T-helper 2 cell treated with Interferon-gamma antibody and Interleukin-4, amounts not matched to agents 100 ng/mL and 5 ng/mL, for 36 hours (primary cell): ENCODE measurements around the gene DDIT3. TPM values are rescaled to one million over a fixed set of nuclear protein-coding genes. Genes with fewer than 3 reads are reported as not detected.
"Not testable (repeated sequence)": the region's sequence is repeated elsewhere in the genome, so short reads cannot be mapped to it uniquely, and the experiment has no call there.

Source experiments
- intact Hi-C: fragments of 100-400 bp; cut with micrococcal nuclease; formaldehyde crosslinking; loops from one replicate; pipeline ENCODE4 v1.15.1; 2023
- total RNA-seq: library from RNA; stranded (reverse); gene quantifications from 2 replicates; pipeline ENCODE4 v1.2.3, GENCODE V29; 2022

The DDIT3 gene
- total RNA-seq, 1 donor from 2014 or later = 10.7 TPM

DNA sequence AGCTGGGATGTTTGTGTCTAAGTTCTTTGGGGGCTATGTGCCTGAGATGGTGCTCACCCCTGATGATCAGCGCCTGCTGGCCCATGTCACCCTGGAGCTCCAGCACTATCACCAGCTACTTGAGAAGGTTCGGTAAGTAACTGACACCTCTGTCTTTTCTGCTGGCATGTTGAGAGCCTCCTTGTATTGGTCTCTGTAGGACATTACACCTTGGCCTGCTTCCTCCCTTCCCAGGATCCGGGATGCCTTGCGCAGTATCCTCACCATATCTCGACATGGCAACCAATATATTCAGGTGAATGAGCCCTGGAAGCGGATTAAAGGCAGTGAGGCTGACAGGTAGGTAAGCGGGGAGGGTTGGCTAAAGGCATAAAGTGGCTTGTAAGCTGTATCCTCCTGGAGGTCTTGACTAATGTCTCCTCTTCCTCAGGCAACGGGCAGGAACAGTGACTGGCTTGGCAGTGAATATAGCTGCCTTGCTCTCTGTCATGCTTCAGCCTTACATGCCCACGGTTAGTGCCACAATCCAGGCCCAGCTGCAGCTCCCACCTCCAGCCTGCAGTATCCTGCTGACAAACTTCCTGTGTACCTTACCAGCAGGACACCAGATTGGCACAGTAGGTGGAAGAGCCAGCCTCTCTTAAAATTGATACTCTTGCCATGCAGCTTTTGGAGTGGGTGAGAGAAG, 5.5 kb downstream of the DDIT3 start:
- intact Hi-C loops = no loop called here

DNA sequence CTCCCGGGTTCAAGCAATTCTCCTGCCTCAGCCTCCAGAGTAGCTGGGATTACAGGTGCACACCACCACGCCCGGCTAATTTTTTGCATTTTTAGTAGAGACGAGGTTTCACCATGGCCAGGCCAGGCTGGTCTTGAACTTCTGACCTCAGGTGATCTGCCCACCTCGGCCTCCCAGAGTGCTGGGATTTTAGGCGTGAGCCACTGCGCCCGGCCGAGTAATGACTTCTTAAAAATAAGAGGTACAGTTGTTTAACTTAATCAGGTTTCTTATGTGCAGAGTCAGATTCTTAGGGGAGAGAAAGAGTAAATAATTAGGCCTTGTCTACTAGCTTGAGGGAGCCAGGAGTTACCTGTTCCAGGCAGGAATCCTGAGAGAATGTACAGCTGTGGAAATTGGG, 6.1 kb downstream of the DDIT3 start:
- intact Hi-C loops = not testable (repeated sequence)

DNA sequence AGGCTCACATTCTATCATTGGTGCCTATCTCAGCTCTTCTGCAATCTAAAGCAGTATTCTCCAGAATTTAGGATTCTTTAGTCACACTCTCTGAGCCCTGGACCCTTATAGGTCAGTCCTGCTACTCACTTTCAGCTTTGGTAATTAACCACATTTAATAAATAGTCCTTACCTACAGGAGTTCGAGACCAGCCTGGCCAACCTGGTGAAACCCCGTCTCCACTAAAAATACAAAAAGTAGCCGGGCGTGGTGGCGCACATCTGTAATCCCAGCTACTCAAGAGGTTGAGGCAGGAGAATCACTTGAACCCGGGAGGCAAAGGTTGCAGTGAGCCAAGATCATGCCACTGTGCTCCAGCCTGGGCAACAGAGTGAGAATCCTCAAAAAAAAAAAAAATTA, 6.6 kb downstream of the DDIT3 start:
- intact Hi-C loops = not testable (repeated sequence)

DNA sequence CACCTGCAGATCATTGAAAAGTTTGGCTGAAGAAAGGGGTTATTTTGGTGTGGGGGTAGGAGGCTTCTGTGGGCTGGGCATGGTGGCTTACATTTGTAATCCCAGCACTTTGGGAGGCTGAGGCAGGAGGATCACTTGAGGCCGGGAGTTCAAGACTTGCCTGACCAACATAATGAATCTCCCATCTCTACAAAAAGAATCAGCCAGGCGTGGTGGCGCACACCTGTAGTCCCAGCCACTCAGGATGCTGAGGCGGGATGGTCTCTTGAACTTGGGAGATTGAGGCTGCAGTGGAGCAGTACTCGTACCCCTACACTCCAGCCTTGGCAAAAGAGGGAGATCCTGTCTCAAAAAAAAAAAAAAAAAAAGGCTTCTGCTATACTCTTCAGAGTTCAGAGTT, 7.0 kb downstream of the DDIT3 start:
- intact Hi-C loops = no loop called here

DNA sequence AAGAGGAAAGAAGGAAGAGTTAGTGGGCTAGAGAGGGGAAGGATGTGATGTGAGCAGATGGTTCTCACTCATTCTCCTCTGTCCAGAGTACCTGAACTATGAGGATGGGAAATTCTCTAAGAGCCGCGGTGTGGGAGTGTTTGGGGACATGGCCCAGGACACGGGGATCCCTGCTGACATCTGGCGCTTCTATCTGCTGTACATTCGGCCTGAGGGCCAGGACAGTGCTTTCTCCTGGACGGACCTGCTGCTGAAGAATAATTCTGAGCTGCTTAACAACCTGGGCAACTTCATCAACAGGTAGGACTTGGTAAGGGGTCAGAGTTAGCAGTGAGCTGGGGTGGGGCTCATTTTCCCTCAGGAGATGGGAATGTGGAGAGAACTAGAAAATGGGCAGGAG, 7.6 kb downstream of the DDIT3 start:
- intact Hi-C loops = no loop called here

DNA sequence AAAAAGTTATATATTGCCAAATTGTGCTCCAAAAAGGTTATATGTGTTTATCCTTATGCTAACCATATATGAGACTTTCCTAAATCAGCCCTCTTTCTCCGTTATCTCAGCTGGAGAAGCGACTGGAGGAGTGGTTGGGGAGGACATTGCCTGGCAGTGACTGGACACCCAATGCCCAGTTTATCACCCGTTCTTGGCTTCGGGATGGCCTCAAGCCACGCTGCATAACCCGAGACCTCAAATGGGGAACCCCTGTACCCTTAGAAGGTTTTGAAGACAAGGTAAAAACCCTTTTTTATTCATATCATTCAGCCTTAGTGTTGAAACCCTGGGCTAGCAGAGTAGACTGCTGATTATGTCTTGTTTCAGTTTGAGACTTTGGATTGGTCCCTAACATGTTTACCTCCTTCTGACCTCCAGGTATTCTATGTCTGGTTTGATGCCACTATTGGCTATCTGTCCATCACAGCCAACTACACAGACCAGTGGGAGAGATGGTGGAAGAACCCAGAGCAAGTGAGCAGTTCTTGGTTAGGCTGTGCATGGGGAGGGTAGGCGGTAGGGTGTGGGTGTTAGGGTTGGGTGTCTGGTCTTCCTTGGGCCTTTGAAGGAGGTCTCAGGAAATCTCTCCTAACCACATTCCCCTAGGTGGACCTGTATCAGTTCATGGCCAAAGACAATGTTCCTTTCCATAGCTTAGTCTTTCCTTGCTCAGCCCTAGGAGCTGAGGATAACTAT, 8.6 kb downstream of the DDIT3 start:
- intact Hi-C loops = no loop called here

DNA sequence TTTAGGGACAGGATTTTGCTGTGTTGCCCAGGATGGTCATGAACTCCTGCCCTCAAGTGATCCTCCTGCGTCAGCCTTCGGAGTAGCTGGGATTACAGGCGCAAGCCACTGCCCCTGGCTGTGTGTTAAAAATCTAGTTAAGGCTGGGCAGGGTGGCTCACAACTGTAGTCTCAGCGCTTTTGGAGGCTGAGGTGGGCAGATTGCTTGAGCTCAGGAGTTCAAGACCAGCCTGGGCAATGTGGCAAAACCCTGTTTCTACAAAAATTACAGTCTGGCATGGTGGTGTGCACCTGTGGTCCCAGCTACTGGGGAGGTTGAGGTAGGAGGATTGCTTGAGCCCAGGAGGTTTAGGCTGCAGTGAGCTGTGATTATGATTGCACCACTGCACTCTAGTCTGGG, 9.2 kb downstream of the DDIT3 start:
- intact Hi-C loops = no loop called here

DNA sequence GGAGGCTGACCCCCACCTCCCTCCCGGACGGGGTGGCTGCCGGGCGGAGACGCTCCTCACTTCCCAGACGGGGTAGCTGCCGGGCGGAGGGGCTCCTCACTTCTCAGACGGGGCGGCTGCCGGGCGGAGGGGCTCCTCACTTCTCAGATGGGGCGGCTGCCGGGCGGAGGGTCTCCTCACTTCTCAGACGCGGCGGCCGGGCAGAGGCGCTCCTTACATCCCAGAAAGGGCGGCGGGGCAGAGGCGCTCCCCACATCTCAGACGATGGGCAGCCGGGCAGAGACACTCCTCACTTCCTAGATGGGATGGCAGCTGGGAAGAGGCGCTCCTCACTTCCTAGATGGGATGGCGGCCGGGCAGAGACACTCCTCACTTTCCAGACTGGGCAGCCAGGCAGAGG, 12.5 kb downstream of the DDIT3 start:
- intact Hi-C loops = not testable (repeated sequence)

DNA sequence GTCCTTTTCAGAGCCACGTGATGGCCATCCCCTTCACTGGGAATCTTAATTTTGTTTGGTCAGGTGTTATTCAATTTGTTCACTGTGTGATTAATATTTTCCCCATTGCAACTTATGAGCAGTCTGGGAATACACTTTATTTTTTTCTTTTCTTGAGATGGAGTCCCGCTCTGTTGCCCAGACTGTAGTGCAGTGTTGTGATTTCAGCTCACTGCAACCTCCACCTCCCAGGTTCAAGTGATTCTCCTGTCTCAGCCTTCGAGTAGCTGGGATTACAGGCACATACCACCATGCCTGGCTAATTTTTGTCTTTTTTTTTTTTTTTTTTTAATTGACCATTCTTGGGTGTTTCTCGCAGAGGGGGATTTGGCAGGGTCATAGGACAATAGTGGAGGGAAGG, 13.8 kb downstream of the DDIT3 start:
- intact Hi-C loops = not testable (repeated sequence)

DNA sequence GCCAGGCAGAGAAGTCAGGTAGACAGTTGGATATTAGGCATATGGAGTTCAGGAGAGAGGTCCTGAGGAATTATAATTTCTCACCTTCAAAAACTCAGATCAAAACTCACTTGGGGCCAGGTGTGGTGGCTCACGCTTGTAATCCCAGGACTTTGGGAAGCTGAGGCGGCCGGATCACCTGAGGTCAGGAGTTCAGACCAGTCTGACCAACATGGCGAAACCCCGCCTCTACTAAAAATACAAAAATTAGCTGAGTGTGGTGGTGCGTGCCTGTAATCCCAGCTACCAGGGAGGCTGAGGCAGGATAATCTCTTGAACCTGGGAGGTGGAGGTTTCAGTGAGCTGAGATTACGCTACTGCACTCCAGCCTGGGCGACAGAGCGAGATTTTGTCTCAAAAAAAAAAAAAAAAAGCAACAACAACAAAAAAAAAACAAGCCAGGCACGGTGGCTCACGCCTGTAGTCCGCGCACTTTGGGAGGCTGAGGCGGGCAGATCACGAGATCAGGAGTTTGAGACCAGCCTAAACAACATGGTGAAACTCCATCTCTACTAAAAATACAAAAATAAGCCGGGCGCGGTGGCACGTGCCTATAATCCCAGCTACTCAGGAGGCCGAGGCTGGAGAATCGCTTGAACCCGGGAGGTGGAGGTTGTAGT, 17.9 kb downstream of the DDIT3 start:
- intact Hi-C loops = not testable (repeated sequence)

DNA sequence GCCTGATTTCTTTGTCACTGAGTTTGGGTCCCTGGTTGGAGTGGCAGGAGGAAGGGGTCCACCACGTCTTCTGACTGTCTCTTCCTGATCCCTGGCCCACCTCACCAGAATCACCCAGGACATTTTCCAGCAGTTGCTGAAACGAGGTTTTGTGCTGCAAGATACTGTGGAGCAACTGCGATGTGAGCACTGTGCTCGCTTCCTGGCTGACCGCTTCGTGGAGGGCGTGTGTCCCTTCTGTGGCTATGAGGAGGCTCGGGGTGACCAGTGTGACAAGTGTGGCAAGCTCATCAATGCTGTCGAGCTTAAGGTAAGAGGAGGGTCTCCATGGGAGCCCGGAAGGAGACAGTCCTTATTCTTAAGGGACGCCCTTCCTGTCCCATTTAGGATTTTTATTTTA, 20.1 kb downstream of the DDIT3 start:
- intact Hi-C loops = no loop called here

DNA sequence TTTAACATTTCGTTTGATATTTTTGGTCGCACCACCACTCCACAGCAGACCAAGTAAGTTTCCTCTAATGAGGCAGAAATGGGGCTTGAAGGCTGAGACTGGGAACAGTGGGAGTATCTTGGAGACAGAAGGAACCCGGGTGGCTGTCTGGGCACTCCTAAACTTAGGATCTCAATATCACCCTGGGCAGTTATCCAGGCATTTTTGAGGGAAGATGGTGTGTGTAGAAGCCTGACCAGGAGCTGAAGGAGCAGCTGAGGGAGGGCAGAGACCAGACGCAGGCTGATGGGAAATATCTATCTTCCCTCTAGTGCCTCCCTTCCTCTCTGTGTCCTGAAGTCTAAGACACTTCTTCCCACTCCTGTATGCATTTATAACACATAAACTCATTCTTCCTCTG, 21.7 kb downstream of the DDIT3 start:
- intact Hi-C loops = no loop called here

DNA sequence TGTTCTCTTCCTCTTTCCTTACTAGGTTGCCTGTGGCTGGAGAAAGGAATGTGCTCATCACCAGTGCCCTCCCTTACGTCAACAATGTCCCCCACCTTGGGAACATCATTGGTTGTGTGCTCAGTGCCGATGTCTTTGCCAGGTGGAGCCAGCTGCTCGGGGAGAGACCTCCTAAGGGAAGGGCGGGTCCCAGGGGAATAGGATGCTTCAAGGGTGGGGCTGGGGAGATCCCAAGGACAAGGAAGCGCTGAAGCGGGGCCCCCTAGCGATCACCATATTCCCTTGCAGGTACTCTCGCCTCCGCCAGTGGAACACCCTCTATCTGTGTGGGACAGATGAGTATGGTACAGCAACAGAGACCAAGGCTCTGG, 22.2 kb downstream of the DDIT3 start:
- intact Hi-C loops = no loop called here

DNA sequence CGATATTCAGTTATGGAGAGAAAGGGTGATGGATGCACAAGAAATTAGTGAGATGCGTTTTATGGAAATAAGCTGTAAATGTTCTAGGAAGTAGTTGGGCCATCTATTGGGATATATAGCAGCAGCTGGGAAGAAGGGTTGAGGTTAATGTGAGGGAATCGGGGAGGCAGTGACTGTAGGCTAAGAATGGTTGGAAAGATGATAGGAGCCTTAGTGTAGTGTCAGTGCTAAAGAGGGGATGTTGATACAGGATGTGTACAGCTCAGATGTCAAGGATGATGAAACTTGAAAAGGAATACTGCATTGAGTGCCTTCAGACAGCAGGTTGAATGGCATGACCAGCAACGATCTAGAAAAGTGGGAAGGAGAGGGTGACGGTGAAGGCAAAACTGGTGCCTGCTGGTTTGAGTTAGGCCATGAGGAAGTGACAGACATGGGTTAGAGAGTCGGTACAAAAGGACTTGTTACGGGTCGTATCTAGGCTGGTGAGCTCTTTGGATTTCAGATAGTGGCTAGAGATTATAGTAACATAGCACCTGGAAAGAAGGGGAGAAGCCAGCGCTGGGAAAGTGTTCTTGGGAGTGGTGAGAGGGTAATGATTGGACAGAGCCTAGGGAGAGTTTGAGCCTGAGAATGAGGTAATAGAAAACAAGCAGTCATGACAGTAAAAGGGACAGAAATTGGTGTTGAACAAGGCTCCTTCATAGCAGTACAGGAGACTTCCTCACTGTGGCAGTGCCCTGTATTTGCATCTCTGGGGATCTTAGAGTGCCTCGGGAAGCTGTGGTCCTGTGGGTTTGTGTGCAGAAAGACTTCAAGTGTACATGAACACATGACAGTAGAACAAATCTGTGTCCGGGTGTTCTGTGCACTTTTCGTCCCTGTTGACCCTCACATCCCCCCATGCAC, 22.8 kb downstream of the DDIT3 start:
- intact Hi-C loops = no loop called here

DNA sequence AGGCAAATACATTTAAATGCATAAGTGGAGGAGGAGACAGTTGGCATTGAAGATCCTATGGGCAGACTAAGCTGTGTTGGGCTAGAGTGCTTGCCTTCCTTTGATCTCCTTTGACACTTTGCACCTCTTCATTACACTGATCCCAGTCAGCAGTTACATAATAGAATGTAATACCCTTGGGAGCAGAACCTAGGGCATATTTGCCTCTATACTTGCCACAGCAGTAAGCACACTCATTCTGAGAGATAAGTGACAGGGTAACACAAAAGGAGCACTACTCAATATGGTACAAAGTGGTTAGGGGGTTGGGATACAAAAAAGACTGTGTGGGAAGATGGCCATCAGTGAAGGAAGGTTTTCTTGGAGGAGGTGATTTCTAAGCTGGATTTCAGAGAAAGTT, 23.5 kb downstream of the DDIT3 start:
- intact Hi-C loops = no loop called here

DNA sequence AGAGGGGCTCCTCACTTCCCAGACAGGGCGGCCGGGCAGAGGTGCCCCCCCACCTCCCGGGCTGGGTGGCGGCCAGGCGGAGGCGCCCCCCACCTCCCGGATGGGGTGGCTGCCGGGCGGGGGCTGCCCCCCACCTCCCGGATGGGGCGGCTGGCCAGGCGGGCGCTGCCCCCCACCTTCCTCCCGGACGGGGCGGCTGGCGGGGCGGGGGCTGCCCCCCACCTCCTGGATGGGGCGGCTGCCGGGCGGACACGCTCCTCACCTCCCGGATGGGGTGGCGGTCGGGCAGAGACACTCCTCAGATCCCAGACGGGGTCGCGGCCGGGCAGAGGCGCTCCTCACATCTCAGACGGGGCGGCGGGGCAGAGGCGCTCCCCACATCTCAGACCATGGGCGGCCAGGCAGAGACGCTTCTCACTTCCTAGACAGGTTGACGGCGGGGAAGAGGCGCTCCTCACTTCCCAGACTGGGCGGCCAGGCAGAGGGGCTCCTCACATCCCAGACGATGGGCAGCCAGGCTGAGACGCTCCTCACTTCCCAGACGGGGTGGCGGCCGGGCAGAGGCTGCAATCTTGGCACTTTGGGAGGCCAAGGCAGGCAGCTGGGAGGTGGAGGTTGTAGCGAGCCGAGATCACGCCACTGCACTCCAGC, 25.1 kb downstream of the DDIT3 start:
- intact Hi-C loops = not testable (repeated sequence)

DNA sequence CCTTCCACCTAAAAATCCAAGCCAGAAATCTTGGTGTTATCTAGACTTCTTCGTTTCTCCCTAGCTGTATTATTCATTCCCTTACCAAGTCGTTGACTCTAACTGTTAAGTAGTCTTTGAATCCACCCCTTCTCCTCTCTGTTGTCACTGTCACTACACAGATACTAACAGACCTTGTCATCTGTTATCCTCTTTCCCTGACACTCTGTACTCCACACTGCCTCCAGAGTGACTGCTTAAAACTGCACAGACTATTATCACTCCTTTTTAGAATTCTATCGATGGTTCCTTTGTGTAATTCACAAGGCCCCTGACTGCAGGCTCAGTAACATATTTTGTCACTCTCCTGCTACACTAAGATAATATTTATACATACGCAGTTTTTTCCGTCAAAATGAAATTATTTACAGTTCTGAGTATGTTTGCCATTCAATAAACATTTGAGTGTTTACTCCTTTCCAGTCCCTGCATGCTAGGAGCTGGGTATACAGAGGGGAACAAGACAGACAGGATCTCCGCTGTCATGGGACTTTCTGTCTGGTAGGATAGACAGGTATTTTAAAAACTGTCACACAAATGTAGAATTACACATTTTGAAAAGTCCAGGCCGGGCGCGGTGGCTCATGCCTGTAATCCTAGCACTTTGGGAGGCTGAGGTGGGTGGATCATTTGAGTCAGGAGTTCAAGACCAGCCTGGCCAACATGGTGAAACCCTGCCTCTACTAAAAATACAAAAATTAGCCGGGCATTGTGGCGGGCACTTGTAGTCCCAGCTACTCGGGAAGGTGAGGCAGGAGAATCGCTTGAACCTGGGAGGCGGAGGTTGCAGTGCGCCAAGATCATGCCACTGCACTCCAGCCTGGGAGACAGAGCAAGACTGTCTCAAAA, 28.7 kb downstream of the DDIT3 start:
- intact Hi-C loops = no loop called here

DNA sequence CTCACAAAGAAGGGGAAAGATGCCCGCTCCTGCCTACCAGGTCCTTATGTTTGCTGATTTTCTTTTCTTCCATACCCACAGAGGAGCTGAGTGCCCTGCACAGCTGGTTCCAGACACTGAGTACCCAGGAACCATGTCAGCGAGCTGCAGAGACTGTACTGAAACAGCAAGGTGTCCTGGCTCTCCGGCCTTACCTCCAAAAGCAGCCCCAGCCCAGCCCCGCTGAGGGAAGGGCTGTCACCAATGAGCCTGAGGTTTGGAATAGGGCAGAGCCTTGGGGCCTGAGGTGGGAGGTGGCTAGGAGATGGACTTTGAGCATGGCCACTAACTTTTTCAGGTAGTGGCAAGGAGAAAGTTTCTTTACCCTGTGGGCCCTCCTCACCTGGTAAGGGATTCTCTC, 30.2 kb downstream of the DDIT3 start:
- intact Hi-C loops = no loop called here

DNA sequence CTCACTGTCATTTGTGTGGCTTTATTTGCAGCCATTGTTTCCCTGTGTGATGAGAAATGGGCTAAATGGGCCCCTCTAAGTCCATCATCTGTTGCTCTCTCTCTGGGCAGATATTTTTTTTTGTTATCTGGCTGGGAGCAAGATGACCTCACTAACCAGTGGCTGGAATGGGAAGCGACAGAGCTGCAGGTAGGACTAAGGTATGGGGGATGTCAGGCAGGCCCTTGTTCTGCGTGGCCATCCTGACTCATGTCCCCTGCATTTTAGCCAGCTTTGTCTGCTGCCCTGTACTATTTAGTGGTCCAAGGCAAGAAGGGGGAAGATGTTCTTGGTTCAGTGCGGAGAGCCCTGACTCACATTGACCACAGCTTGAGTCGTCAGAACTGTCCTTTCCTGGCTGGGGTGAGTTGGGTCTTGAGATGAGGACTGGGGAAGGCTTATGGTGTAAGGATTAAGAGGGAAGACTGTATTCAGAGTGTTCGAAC, 31.1 kb downstream of the DDIT3 start:
- intact Hi-C loops = no loop called here
